T-helper 17 cell (primary cell): ENCODE results near the gene TMEM120A. TPM values are rescaled to one million over a fixed set of nuclear protein-coding genes. Genes with fewer than 3 reads are reported as not detected.

Experiments
- ATAC-seq: fragments of 150-1000 bp; cut with Tn5 transposase; 2 replicates; pipeline ENCODE4 v1.10.0; 2021; ENCODE audit warnings: mild to moderate bottlenecking, moderate library complexity
- DNase-seq, 3 donors: peaks; one replicate each; pipeline versions ENCODE4 v3.0.0 to v3.0.0-alpha.2; 2020 to 2021
- H3K9me3 ChIP-seq: one replicate; pipeline ENCODE4 v1.7.0; 2013; ENCODE audit warnings: low read length, mild to moderate bottlenecking; ENCODE audit not compliant: control insufficient read depth, poor library complexity, severe bottlenecking
- H3K27ac Mint-ChIP-seq: one replicate; pipeline ENCODE4 v1.8.0; 2022; ENCODE audit warnings: mild to moderate bottlenecking, moderate library complexity, mixed read lengths
- H3K27me3 Mint-ChIP-seq: one replicate; pipeline ENCODE4 v1.8.0; 2022; ENCODE audit warnings: mixed read lengths
- H3K36me3 Mint-ChIP-seq: one replicate; pipeline ENCODE4 v1.8.0; 2022; ENCODE audit warnings: low read depth, mixed read lengths
- H3K4me1 Mint-ChIP-seq: one replicate; pipeline ENCODE4 v1.8.0; 2022; ENCODE audit warnings: mild to moderate bottlenecking, mixed read lengths
- H3K4me3 Mint-ChIP-seq: one replicate; pipeline ENCODE4 v1.8.0; 2022; ENCODE audit warnings: mild to moderate bottlenecking, moderate library complexity, mixed read lengths
- total RNA-seq, 4 donors: library from RNA in 2 of 4; stranded (reverse) in 2 of 4; gene quantifications; one replicate each; pipeline ENCODE4 v1.2.3 and lab custom pipeline; 2022 to 2026

The TMEM120A gene
- total RNA-seq, 2 donors from 2014 or later: 21.7 to 27.0 TPM

DNA sequence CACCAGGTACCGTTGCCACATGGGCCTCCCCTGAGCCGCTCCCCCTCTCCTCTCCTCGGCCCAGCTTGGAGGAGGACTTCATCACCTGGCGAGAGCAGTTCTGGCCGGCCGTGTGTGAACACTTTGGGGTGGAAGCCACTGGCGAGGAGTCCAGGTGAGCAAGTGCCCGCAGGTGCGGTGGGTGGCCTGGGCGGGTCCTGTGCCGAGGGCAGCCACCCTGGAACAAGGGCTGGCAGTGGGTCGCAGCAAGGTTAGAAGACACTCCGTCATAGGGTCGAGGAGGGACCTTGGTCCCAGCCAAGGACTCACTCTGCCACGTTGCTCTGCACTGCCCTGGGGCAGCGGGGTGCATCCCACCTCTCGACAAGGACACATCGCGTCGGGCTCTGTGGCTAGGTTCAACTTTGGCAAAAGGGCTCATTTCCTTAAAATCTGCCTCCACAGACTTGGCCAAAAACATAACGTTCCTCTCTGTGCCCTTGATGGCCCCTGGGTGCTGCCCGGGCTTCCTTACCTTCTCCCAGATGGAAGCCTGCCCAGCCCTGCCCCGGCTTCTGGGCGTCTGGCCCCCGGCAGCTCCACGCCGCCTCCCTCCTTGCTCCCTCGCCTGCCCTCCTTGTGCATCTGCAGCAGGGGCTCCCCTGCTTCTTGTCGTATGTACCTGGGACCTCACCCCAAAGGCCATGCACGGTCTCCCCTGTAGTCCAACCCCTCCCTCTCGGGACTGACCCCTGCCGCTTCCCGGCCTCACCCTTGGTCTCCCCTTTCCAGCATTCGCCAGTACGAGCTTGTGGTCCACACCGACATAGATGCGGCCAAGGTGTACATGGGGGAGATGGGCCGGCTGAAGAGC, 12.7 kb downstream of the TMEM120A start:
- Mint-ChIP-seq H3K27me3 (no peaks in the 10 kb centered on the region), H3K36me3 (no peaks in the 10 kb centered on the region)

DNA sequence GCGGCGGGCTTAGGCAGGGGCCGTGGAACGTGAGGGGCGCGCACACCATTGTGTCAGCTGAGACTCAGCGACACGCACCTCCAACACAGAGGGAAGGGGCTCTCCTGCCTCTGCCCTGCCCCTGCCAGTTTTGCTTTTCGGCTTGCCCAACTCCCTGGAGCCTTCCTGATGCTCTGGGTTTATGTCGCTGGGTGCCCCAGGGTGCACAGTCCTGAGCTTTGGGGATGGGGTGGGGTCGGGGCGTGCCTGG, 13.3 kb downstream of the TMEM120A start:
- H3K4me1 Mint-ChIP-seq: no peaks in the 10 kb centered on the region
- no peak overlapping the region for H3K27ac Mint-ChIP-seq
- H3K4me3 Mint-ChIP-seq: no peak overlapping the region
- no peaks in the 10 kb centered on the region for H3K27me3 Mint-ChIP-seq
- ATAC-seq: no peak
- H3K9me3 ChIP-seq: no peaks in the 10 kb centered on the region
- no peaks in the 10 kb centered on the region for H3K36me3 Mint-ChIP-seq
- no peak for DNase-seq

More for the DNA sequence above, 12.7 kb downstream of the TMEM120A start:
- DNase-seq (no peak), ATAC-seq (no peak)
- H3K27ac Mint-ChIP-seq: no peak overlapping the region
- no peaks in the 10 kb centered on the region for H3K4me1 Mint-ChIP-seq
- no peaks in the 10 kb centered on the region for H3K9me3 ChIP-seq
- H3K4me3 Mint-ChIP-seq: no peak overlapping the region

DNA sequence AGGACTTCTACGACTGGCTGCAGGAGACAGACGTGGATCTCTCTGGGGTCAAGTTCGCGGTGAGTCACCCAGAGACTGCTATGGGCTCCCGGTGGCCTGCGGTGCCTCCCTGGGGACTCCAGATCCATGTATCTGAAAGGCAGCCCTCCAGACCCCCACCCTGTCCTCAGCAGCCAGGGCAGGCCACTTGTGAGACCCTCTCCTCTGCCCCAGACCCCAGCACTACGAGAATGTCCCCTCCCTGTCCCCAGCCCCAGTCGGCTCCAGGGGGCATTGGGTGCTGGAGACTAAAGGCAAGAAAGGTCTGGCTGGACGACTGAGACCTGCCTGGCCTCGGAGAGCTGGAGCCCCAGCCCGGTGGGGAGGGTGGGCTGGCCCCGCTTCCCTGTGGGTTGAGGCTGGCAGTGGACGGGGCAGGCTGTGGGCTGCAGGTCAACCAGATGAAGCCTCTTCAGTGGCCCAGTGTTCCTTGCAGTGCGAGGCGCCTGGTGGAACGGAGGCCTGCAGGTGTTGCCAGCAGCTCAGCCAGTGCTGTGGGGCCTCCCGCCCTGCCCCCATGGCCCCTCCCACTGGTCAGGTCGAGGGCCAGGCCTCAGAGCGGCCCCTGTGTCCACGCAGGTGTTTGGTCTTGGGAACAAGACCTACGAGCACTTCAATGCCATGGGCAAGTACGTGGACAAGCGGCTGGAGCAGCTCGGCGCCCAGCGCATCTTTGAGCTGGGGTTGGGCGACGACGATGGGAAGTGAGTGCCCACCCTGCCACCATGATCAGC, 13.8 kb downstream of the TMEM120A start:
- no peaks in the 10 kb centered on the region for H3K9me3 ChIP-seq
- Mint-ChIP-seq H3K4me3 (no peak overlapping the region), H3K4me1 (no peaks in the 10 kb centered on the region), H3K27me3 (no peaks in the 10 kb centered on the region), H3K27ac (peak overlapping the region; percentile 43), H3K36me3 (no peaks in the 10 kb centered on the region)
- DNase-seq (no peak), ATAC-seq (no peak)

DNA sequence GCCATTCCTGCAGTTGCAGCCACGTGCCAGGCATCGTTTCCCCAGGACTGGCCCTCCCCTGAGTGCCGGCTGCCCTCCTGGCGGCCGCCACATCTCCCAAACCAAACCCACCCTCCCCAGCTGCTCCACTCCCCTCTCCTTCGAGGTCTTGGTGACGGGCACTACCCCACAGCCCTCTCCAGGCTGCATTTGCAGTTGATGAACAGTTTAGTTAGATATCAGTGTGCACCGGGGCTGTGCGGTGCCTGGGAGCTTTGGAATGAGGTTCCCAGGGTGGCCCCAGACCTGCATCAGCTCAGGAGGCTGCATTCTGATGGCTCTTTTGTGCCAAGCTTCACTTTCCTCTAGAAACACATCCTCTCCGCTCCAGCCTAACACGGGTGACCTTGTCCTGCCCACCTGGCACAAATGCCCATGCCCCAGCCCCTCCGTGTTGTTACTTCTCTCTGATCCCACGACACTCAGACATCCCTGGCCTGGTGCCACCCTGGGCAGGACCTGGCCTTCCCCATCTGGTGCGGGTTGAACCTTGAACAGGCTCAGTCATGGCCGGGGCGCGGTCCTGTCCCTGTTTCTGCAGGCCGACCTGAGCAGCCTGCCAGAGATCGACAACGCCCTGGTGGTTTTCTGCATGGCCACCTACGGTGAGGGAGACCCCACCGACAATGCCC, 14.5 kb downstream of the TMEM120A start:
- no peaks in the 10 kb centered on the region for H3K36me3 Mint-ChIP-seq
- H3K27me3 Mint-ChIP-seq: no peaks in the 10 kb centered on the region
- no peak overlapping the region for H3K4me3 Mint-ChIP-seq
- H3K27ac Mint-ChIP-seq: peak overlapping the region; percentile 43
- DNase-seq (no peak), ATAC-seq (no peak)
- no peaks in the 10 kb centered on the region for H3K4me1 Mint-ChIP-seq
- H3K9me3 ChIP-seq: no peaks in the 10 kb centered on the region

DNA sequence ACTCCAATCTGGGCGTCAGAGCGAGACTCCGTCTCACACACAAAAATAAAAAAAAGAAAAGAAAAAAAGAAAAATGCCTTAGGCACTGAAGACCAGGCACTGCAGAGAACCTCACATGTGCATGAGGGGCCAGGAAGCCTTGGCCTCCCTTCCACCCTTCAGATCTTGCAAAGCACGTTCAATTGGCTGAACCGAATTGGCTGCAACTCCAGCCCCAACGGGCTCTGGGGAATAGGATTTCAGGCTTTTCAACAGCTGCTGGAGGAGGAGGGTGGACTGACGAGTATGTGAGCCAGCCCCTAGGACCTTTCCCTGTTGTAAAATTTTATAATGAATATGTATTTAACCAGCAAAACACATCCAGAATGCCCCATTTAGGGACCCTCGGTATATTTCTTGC, 16.7 kb downstream of the TMEM120A start:
- no peak for ATAC-seq
- DNase-seq: no peak
- Mint-ChIP-seq H3K27ac (no peak overlapping the region), H3K36me3 (peaks cover 2% of the 10 kb centered on the region), H3K27me3 (no peaks in the 10 kb centered on the region), H3K4me1 (no peaks in the 10 kb centered on the region), H3K4me3 (no peak overlapping the region)
- H3K9me3 ChIP-seq: no peaks in the 10 kb centered on the region

DNA sequence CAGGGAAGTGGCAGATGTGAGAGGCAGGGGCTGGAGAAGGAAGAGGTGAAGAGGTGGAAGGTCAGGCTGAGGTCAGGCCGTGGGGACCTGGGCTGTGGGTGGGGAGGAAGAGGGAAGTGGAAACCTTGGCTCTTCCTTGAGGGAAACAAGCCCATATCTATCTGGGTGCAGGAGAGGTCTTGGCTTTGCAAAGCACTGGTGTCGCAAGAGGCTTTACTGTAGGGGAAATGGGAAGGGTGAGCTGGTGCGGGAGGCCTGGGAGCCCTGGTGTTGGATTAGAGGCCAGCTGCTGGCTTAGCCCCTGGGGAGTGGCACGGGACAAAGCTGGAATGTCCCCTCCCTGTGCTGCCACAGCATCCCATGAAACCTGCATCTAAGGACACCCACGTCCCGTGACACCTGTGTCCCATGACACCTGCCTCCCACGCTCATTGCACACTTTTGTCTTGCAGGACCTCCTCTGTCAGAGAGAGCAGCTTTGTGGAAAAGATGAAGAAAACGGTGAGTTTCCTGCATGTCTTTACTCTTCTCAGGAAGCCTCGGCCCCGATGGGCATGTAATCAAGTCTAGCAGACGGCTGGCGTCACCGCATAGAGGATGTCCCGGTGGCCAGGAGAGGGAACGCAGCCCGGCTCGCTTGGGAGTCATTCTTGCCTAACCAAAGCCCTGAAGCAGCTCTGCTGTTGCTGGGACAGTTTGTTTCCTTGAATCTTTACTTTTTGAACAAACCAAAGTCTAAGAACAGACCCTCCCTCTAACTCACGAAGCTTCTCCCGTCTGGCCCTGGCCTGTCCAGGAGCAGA, 22.2 kb downstream of the TMEM120A start:
- Mint-ChIP-seq H3K4me3 (no peak overlapping the region), H3K27ac (peak overlapping the region; percentile 80)
- no peak for ATAC-seq

DNA sequence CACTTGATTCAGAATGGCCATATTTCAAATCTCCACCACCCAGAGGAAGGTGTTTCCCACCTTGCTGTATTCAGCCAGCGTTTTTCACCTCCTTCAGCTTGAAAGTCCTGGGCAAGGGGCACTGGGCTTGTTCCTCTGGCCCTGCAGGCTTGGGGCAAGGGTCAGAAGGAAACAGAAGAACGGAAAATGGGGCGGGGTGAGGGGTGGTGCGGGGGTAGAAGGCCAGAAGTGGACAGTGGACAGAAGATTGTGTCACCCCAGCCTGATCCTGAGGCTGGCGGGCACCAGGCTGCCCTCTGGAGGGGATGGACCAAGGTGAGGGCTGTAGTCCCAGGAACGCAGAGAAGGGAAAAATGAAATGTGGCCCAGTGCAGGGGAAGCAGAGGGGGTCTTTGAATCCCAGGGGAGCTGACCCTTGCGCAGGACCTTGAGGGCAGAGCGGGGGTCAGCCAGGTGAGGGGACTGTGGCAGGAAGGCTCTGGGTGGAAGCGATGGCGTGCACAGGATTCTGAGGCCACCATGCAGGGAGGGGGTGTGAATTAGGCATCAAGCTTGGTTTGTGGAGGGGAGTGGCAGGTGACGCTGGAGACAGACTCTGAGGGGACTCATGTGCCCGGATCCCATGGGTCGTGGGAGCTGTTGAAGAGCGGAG, 23.0 kb downstream of the TMEM120A start:
- Mint-ChIP-seq H3K27ac (peak overlapping the region; percentile 80), H3K36me3 (peaks cover 9% of the 10 kb centered on the region), H3K4me3 (no peak overlapping the region), H3K27me3 (no peaks in the 10 kb centered on the region), H3K4me1 (peaks cover 8% of the 10 kb centered on the region)
- DNase-seq (no peak), ATAC-seq (no peak)
- no peaks in the 10 kb centered on the region for H3K9me3 ChIP-seq

More for the DNA sequence above, 22.2 kb downstream of the TMEM120A start:
- H3K4me1 Mint-ChIP-seq: peaks cover 8% of the 10 kb centered on the region
- peaks cover 9% of the 10 kb centered on the region for H3K36me3 Mint-ChIP-seq
- DNase-seq: no peak
- H3K27me3 Mint-ChIP-seq: no peaks in the 10 kb centered on the region
- H3K9me3 ChIP-seq: no peaks in the 10 kb centered on the region

DNA sequence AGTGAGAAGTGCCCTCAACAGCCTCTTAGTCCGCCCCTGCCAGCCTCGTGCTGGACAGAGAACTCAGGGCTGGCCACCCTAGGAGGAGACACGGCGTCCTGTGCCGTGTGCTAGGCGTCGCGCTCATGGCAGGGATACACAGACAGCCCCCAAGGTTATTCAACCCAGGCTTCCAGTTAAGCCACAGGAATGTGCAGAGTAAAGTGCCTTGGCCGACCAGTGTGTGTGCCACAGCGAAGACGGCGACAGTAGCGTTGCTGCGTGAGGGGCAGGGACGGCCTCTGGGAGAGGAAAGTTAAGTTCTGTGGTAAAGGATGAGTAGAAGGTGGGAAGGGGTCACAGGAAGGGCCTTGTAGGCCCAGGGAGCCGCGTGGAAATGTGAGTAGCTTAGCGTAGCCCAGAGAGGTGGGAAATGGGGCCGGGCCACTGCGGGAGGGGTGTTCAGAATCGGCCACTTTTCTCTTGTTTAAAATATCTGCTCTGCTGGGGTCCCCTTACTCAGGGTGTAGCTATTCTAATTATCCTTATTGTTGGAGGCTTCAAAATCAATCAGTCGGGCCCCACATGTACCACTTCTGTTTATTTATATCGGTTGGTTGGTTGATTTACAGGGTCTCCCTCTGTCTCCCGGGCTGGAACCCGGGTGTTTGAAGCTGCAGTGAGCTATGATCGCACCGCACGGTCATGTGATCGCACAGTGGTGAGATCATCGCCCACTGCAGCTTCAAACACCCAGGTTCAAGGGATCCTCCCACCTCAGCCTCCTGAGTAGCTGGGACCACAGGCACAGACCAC, 24.5 kb downstream of the TMEM120A start:
- peaks cover 9% of the 10 kb centered on the region for H3K36me3 Mint-ChIP-seq
- no peaks in the 10 kb centered on the region for H3K27me3 Mint-ChIP-seq
- H3K27ac Mint-ChIP-seq: no peak overlapping the region
- H3K4me3 Mint-ChIP-seq: peak overlapping the region; percentile 31
- no peak for DNase-seq
- no peaks in the 10 kb centered on the region for H3K9me3 ChIP-seq
- ATAC-seq: no peak
- peaks cover 11% of the 10 kb centered on the region for H3K4me1 Mint-ChIP-seq

DNA sequence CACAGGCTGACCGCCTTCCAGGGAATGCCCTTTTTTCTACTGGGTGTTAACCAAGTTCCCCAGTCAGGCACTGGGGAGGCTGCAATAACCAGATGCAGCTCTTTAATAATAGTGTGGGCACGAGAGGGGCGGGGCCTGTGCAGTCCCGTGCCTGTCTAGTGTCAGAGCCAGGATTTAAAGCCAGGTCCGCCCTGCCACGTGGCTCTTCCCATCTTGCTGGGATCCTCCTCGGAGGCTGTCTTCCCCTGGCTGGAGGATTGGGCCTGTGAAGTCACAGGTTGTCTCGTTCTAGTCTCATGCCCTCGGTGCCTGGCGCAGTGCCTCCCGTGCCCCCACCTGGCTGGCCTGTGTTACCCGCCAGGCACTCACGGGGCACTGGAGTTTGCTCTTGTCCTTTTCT, 25.2 kb downstream of the TMEM120A start:
- H3K27ac Mint-ChIP-seq: no peak overlapping the region
- DNase-seq: no peak
- peaks cover 11% of the 10 kb centered on the region for H3K4me1 Mint-ChIP-seq

DNA sequence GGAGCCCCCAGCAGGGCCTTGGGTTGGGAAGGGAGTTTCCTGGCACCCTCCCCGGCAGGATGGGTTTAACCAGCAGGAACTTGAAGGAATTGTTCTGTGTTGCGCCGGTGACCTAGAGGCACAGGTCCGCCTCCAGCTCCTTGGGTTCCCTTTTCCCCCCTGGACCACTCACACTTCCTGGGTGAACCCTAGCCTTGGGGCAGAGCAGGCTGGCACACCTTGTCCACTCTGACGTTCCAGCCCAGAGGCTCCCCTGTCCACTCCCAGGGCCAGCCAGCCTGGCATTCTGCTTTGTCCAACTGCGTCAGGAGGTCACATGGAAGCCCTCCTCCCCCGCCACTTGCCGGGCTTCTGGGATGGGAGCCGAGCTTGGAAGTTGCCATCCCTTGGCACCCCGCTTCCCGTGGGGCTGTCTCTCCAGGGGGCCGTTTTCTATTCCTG, 25.8 kb downstream of the TMEM120A start:
- H3K27me3 Mint-ChIP-seq: no peaks in the 10 kb centered on the region
- peaks cover 7% of the 10 kb centered on the region for H3K36me3 Mint-ChIP-seq
- H3K4me3 Mint-ChIP-seq: no peak overlapping the region
- H3K27ac Mint-ChIP-seq: no peak overlapping the region
- no peaks in the 10 kb centered on the region for H3K9me3 ChIP-seq
- peaks cover 11% of the 10 kb centered on the region for H3K4me1 Mint-ChIP-seq
- ATAC-seq (no peak), DNase-seq (no peak)

More for the DNA sequence above, 25.2 kb downstream of the TMEM120A start:
- no peaks in the 10 kb centered on the region for H3K27me3 Mint-ChIP-seq
- no peaks in the 10 kb centered on the region for H3K9me3 ChIP-seq
- no peak for ATAC-seq
- no peak overlapping the region for H3K4me3 Mint-ChIP-seq
- H3K36me3 Mint-ChIP-seq: peaks cover 7% of the 10 kb centered on the region

DNA sequence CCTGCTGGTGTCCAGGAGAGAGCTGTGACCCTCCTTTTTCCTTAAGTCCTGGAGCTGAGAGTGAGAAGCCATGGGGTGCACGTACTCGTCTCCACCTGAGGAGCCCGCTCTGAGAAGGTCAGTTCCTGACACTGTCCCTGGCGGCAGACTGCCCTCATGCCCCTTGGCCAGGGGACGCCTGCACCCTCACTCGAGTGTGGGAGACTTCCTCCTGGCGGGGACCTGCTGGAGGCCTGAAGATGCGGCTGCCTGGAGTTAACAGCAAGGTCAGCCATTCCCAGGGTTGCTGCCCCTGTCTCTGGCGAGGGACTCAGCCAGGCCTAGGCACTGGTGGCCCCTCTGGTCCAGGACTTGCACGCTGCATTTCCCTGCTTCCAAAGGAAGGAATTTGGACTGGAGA, 26.4 kb downstream of the TMEM120A start:
- Mint-ChIP-seq H3K27me3 (no peaks in the 10 kb centered on the region), H3K4me1 (peaks cover 11% of the 10 kb centered on the region), H3K4me3 (no peak overlapping the region), H3K36me3 (peaks cover 7% of the 10 kb centered on the region), H3K27ac (no peak overlapping the region)
- DNase-seq (no peak), ATAC-seq (no peak)
- no peaks in the 10 kb centered on the region for H3K9me3 ChIP-seq

DNA sequence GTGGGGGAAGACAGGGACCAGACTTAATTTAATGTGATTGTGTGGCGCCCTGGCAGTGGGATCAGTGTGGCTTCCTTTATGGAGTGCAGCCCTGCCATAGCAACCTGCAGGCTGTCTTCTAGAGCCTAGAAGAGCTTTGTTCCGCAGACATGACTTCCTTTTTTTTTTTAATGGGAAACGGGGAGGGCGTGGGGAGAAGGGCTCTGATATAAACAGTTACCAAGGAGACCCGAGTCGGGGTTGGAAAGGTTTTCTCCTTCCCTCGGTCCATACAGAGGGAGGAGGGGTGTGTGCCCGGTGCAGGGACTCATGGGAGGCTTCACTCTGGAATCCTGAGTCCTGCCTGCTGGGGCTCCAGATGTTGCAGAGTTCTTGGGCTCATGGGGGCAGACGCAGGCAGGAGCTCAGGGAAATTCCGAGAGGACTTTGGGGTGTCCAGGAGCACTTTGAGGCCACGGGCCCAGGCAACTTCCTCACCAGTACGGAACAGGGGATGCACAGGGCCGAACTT, 26.9 kb downstream of the TMEM120A start:
- Mint-ChIP-seq H3K27ac (no peak overlapping the region), H3K36me3 (peaks cover 9% of the 10 kb centered on the region), H3K27me3 (no peaks in the 10 kb centered on the region), H3K4me3 (no peak overlapping the region), H3K4me1 (peaks cover 16% of the 10 kb centered on the region)
- ATAC-seq (no peak), DNase-seq (no peak)
- no peaks in the 10 kb centered on the region for H3K9me3 ChIP-seq
